ENCODE data around the gene ZNF678. TPM values are rescaled to one million over a fixed set of nuclear protein-coding genes. Genes with fewer than 3 reads are reported as not detected.
"Not testable (repeated sequence)": the region's sequence is repeated elsewhere in the genome, so short reads cannot be mapped to it uniquely, and the experiment has no call there.

ZNF678 gene
- total RNA-seq, 1 experiment from 2014 or later, result 19.6 TPM

- peaks cover 49% of the 10 kb centered on the region for H3K9me3 ChIP-seq (ENCODE audit: low read length)
- no peak overlapping the region for H3K4me2 ChIP-seq (ENCODE audit: low read depth, low read length, poor library complexity, severe bottlenecking)
- no peaks in the 10 kb centered on the region for H4K20me1 ChIP-seq (ENCODE audit: insufficient read depth, low read depth, low read length)
- H3K79me2 ChIP-seq (ENCODE audit: low read length), result peaks cover 61% of the 10 kb centered on the region
- H3K9ac ChIP-seq (ENCODE audit: low read length), result no peak overlapping the region
- H3K4me3 ChIP-seq (ENCODE audit: low read length), result no peak overlapping the region
- no peaks in the 10 kb centered on the region for H3K4me1 ChIP-seq (ENCODE audit: low read length)
- H3K9me2 ChIP-seq (replicated peaks; ENCODE audit: insufficient read depth, low read length), result no peaks in the 10 kb centered on the region
- H3K27ac ChIP-seq (ENCODE audit: low read length), result no peak overlapping the region
- peaks cover 21% of the 10 kb centered on the region for H3K36me3 ChIP-seq (ENCODE audit: insufficient read depth, low read length)
- H3K27me3 ChIP-seq (ENCODE audit: low read length), result no peaks in the 10 kb centered on the region
- no peak overlapping the region for H2AFZ ChIP-seq (ENCODE audit: low read length)
- DNase-seq, result no peak
These were observed 40.0 kb downstream of the ZNF678 start for GRCh38 chr1:227603327-227603726.

- Histone ChIP-seq H4K20me1 (ENCODE audit: insufficient read depth, low read depth, low read length) (no peaks in the 10 kb centered on the region), H3K4me2 (ENCODE audit: low read depth, low read length, poor library complexity, severe bottlenecking) (no peak overlapping the region), H2AFZ (ENCODE audit: low read length) (no peak overlapping the region), H3K36me3 (ENCODE audit: insufficient read depth, low read length) (peaks cover 15% of the 10 kb centered on the region), H3K27ac (ENCODE audit: low read length) (no peak overlapping the region), H3K9ac (ENCODE audit: low read length) (no peak overlapping the region), H3K4me1 (ENCODE audit: low read length) (no peaks in the 10 kb centered on the region), H3K27me3 (ENCODE audit: low read length) (no peaks in the 10 kb centered on the region), H3K9me3 (ENCODE audit: low read length) (peaks cover 48% of the 10 kb centered on the region), H3K79me2 (ENCODE audit: low read length) (peaks cover 56% of the 10 kb centered on the region), H3K9me2 (replicated peaks; ENCODE audit: insufficient read depth, low read length) (no peaks in the 10 kb centered on the region), H3K4me3 (ENCODE audit: low read length) (no peak overlapping the region)
- DNase-seq, result no peak
These were observed 41.1 kb downstream of the ZNF678 start for GRCh38 chr1:227604446-227604845.

- not testable (repeated sequence) for H3K4me3 ChIP-seq (ENCODE audit: low read length); H4K20me1 ChIP-seq (ENCODE audit: insufficient read depth, low read depth, low read length); DNase-seq; H3K36me3 ChIP-seq (ENCODE audit: insufficient read depth, low read length); H3K4me2 ChIP-seq (ENCODE audit: low read depth, low read length, poor library complexity, severe bottlenecking); H3K4me1 ChIP-seq (ENCODE audit: low read length); H2AFZ ChIP-seq (ENCODE audit: low read length); H3K9me2 ChIP-seq (replicated peaks; ENCODE audit: insufficient read depth, low read length); H3K27ac ChIP-seq (ENCODE audit: low read length); H3K27me3 ChIP-seq (ENCODE audit: low read length); H3K9ac ChIP-seq (ENCODE audit: low read length)
- Histone ChIP-seq H3K9me3 (ENCODE audit: low read length) (peaks cover 37% of the 10 kb centered on the region), H3K79me2 (ENCODE audit: low read length) (peaks cover 45% of the 10 kb centered on the region)
These were observed 42.9 kb downstream of the ZNF678 start for GRCh38 chr1:227606271-227606670.

GRCh38 chr1:227607336-227607898 lies 44.1 kb downstream of the ZNF678 start:
- peaks cover 32% of the 10 kb centered on the region for H3K9me3 ChIP-seq (ENCODE audit: low read length)
- peaks cover 41% of the 10 kb centered on the region for H3K79me2 ChIP-seq (ENCODE audit: low read length)
- no peaks in the 10 kb centered on the region for H4K20me1 ChIP-seq (ENCODE audit: insufficient read depth, low read depth, low read length)
- no peak overlapping the region for H3K4me3 ChIP-seq (ENCODE audit: low read length)
- no peaks in the 10 kb centered on the region for H3K9me2 ChIP-seq (replicated peaks; ENCODE audit: insufficient read depth, low read length)
- no peaks in the 10 kb centered on the region for H3K4me1 ChIP-seq (ENCODE audit: low read length)
- no peak overlapping the region for H3K27ac ChIP-seq (ENCODE audit: low read length)
- H3K4me2 ChIP-seq (ENCODE audit: low read depth, low read length, poor library complexity, severe bottlenecking), result no peak overlapping the region
- no peaks in the 10 kb centered on the region for H3K27me3 ChIP-seq (ENCODE audit: low read length)
- no peak overlapping the region for H2AFZ ChIP-seq (ENCODE audit: low read length)
- H3K36me3 ChIP-seq (ENCODE audit: insufficient read depth, low read length), result peaks cover 13% of the 10 kb centered on the region
- H3K9ac ChIP-seq (ENCODE audit: low read length), result no peak overlapping the region
- DNase-seq, result no peak

GRCh38 chr1:227612658-227613057 lies 49.3 kb downstream of the ZNF678 start:
- Histone ChIP-seq H3K79me2 (ENCODE audit: low read length) (peaks cover 27% of the 10 kb centered on the region; the same call in 1 of the 2 replicates), H3K36me3 (ENCODE audit: insufficient read depth, low read length) (peaks cover 7% of the 10 kb centered on the region), H3K9me2 (replicated peaks; ENCODE audit: insufficient read depth, low read length) (no peaks in the 10 kb centered on the region), H3K9me3 (ENCODE audit: low read length) (peaks cover 46% of the 10 kb centered on the region), H4K20me1 (ENCODE audit: insufficient read depth, low read depth, low read length) (no peaks in the 10 kb centered on the region), H3K27ac (ENCODE audit: low read length) (no peak overlapping the region), H3K9ac (ENCODE audit: low read length) (no peak overlapping the region), H3K4me2 (ENCODE audit: low read depth, low read length, poor library complexity, severe bottlenecking) (no peak overlapping the region), H3K4me3 (ENCODE audit: low read length) (no peak overlapping the region), H3K4me1 (ENCODE audit: low read length) (no peaks in the 10 kb centered on the region), H2AFZ (ENCODE audit: low read length) (no peak overlapping the region), H3K27me3 (ENCODE audit: low read length) (no peaks in the 10 kb centered on the region)
- DNase-seq, result no peak

GRCh38 chr1:227613526-227613925 lies 50.2 kb downstream of the ZNF678 start:
- Histone ChIP-seq H3K9ac (ENCODE audit: low read length) (no peak overlapping the region), H3K4me2 (ENCODE audit: low read depth, low read length, poor library complexity, severe bottlenecking) (no peak overlapping the region), H2AFZ (ENCODE audit: low read length) (no peak overlapping the region), H3K9me2 (replicated peaks; ENCODE audit: insufficient read depth, low read length) (no peaks in the 10 kb centered on the region), H3K9me3 (ENCODE audit: low read length) (peaks cover 48% of the 10 kb centered on the region), H4K20me1 (ENCODE audit: insufficient read depth, low read depth, low read length) (no peaks in the 10 kb centered on the region), H3K27ac (ENCODE audit: low read length) (no peak overlapping the region), H3K4me1 (ENCODE audit: low read length) (no peaks in the 10 kb centered on the region), H3K27me3 (ENCODE audit: low read length) (no peaks in the 10 kb centered on the region), H3K79me2 (ENCODE audit: low read length) (peaks cover 32% of the 10 kb centered on the region; the same call in 1 of the 2 replicates), H3K4me3 (ENCODE audit: low read length) (no peak overlapping the region), H3K36me3 (ENCODE audit: insufficient read depth, low read length) (peaks cover 7% of the 10 kb centered on the region; the same call in 1 of the 2 replicates)
- DNase-seq, result no peak

DNA sequence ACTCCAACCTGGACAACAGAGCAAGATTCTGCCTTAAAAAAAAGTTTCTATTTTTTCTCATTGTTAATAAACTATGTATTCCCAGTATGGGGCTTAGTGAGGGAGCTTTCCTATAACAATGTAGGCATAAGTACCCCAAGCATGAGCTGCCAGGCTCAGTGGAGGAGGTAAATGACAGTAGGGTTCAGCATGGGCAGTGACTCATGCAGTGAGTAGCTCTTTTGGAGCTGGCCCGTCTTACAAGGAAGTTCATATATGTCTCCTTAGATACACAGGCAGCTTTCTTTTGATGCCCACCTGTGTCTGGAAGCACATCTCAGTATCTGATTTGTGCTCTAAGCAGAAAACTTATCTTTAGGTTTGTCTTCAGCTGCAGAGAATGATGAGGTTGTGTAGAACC lies 57.9 kb downstream of the ZNF678 start:
- H3K36me3 ChIP-seq (ENCODE audit: insufficient read depth, low read length), result no peaks in the 10 kb centered on the region
- no peaks in the 10 kb centered on the region for H4K20me1 ChIP-seq (ENCODE audit: insufficient read depth, low read depth, low read length)
- no peaks in the 10 kb centered on the region for H3K9me2 ChIP-seq (replicated peaks; ENCODE audit: insufficient read depth, low read length)
- no peak overlapping the region for H3K4me2 ChIP-seq (ENCODE audit: low read depth, low read length, poor library complexity, severe bottlenecking)
- H3K27ac ChIP-seq (ENCODE audit: low read length), result no peak overlapping the region
- H3K4me3 ChIP-seq (ENCODE audit: low read length), result no peak overlapping the region
- H3K9me3 ChIP-seq (ENCODE audit: low read length), result peaks cover 32% of the 10 kb centered on the region
- H3K9ac ChIP-seq (ENCODE audit: low read length), result no peak overlapping the region
- DNase-seq, result no peak
- no peak overlapping the region for H2AFZ ChIP-seq (ENCODE audit: low read length)
- no peaks in the 10 kb centered on the region for H3K27me3 ChIP-seq (ENCODE audit: low read length)
- H3K79me2 ChIP-seq (ENCODE audit: low read length), result peaks cover 26% of the 10 kb centered on the region; the same call in 1 of the 2 replicates
- H3K4me1 ChIP-seq (ENCODE audit: low read length), result no peaks in the 10 kb centered on the region

DNA sequence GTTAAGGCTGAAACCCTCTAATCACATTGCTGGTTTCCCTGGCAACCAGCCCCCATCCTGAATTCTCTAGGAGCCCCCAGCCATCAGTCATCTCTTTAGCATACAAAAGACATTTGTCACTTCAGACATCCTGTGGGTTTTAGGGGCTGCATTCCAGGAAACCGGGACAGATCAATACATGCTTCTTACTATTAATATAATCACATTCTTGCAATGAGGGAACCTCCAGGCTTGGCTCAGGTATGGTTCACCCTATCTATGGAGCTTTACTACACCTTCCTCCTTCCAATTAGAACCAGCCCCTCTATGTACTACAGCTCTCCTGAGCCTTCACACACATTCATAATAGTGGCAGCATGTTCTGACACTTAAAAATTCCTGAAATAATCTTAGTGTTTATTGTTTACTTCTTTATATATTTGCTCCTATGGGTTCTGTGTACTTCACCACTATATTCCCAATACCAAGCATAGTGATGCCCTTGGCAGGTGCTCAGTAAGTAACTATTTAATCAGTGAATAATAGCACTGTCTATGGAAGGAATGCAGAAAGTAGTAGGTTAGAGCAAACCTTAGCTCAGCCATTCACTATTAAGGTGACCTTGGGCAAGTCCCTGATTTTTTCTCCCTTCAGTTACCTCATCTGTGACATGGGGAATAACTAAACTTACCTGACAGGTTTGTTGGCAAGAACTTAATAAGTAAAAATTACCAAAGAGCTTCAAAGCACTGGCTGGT lies 59.6 kb downstream of the ZNF678 start:
- no peaks in the 10 kb centered on the region for H3K36me3 ChIP-seq (ENCODE audit: insufficient read depth, low read length)
- no peak overlapping the region for H3K27ac ChIP-seq (ENCODE audit: low read length)
- no peak overlapping the region for H3K4me3 ChIP-seq (ENCODE audit: low read length)
- no peaks in the 10 kb centered on the region for H3K9me2 ChIP-seq (replicated peaks; ENCODE audit: insufficient read depth, low read length)
- H2AFZ ChIP-seq (ENCODE audit: low read length), result no peak overlapping the region
- no peaks in the 10 kb centered on the region for H3K4me1 ChIP-seq (ENCODE audit: low read length)
- H3K27me3 ChIP-seq (ENCODE audit: low read length), result no peaks in the 10 kb centered on the region
- H3K79me2 ChIP-seq (ENCODE audit: low read length), result peaks cover 18% of the 10 kb centered on the region; the same call in 1 of the 2 replicates
- H3K4me2 ChIP-seq (ENCODE audit: low read depth, low read length, poor library complexity, severe bottlenecking), result no peak overlapping the region
- H3K9me3 ChIP-seq (ENCODE audit: low read length), result peaks cover 22% of the 10 kb centered on the region
- no peak for DNase-seq
- no peaks in the 10 kb centered on the region for H4K20me1 ChIP-seq (ENCODE audit: insufficient read depth, low read depth, low read length)
- no peak overlapping the region for H3K9ac ChIP-seq (ENCODE audit: low read length)

All from Karpas-422 (cell line).